Measurements from ENCODE around the gene LIMCH1. TPM values are rescaled to one million over a fixed set of nuclear protein-coding genes. Genes with fewer than 3 reads are reported as not detected.

LIMCH1 gene
- total RNA-seq, 1 donor from 2014 or later, result 7.1 TPM

DNA sequence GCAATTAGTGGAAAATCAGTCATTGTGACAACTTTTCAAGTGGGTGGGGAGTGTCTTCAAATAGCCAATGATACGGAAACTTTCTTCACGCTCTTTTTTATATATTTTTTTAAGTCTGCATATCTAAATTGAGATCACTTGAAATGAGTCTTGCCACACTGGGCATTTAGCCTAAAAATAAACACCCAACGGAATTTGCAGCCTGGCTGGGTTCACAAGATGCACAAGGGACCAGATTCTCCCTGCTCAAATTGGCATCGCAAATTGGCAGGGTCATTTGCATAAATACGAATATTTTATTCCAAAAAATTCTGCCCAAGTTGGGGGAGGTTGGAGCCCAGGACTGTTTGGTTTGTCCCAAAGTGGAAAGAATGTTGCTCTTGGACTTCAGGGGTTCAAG is 87.6 kb downstream of the LIMCH1 start:
- Histone ChIP-seq H3K79me2 (ENCODE audit: insufficient read depth, low read length) (no peaks in the 10 kb centered on the region), H3K9ac (ENCODE audit: low read length) (no peak overlapping the region), H3K4me3 (ENCODE audit: insufficient read depth, low read depth, low read length) (no peak overlapping the region), H3K27ac (ENCODE audit: low read depth, low read length) (no peak overlapping the region), H3K4me1 (ENCODE audit: insufficient read depth, low read length) (no peaks in the 10 kb centered on the region), H3K36me3 (ENCODE audit: insufficient read depth, low read length) (no peaks in the 10 kb centered on the region), H3K9me3 (ENCODE audit: insufficient read depth, low read depth, low read length) (no peaks in the 10 kb centered on the region), H4K20me1 (ENCODE audit: insufficient read depth, low read length) (no peaks in the 10 kb centered on the region), H3K27me3 (ENCODE audit: insufficient read depth, low read length) (no peaks in the 10 kb centered on the region), H3K4me2 (ENCODE audit: low read length) (no peak overlapping the region), H2AFZ (ENCODE audit: low read depth, low read length) (no peak overlapping the region)
- DNase-seq (ENCODE audit: low read depth) (no peak), FAIRE-seq (no peak)
- Mint-ChIP-seq H3K4me1 (ENCODE audit: low read depth, unreplicated experiment) (no peaks in the 10 kb centered on the region), H3K27ac (ENCODE audit: unreplicated experiment) (no peak overlapping the region), H3K4me3 (ENCODE audit: unreplicated experiment) (no peak overlapping the region), H3K27me3 (ENCODE audit: low read depth, unreplicated experiment) (peaks cover 16% of the 10 kb centered on the region), H3K9me3 (ENCODE audit: unreplicated experiment) (no peaks in the 10 kb centered on the region), H3K36me3 (ENCODE audit: low read depth, unreplicated experiment) (no peaks in the 10 kb centered on the region)
- no peak for TF ChIP-seq CTCF (IDR thresholded peaks at IDR 0.05; ENCODE audit: insufficient read depth, low read depth, low read length)
- TF ChIP-seq EZH2 (IDR thresholded peaks at IDR 0.05; ENCODE audit: insufficient read depth, low read length), result no peak

GRCh38 chr4:41628936-41629335 is 91.0 kb downstream of the LIMCH1 start:
- FAIRE-seq, result no peak

More at GRCh38 chr4:41628936-41629335, 91.0 kb downstream of the LIMCH1 start:
- H3K36me3 ChIP-seq (ENCODE audit: insufficient read depth, low read length), result no peaks in the 10 kb centered on the region
- H3K4me2 ChIP-seq (ENCODE audit: low read length), result no peak overlapping the region
- Mint-ChIP-seq H3K9me3 (ENCODE audit: unreplicated experiment) (no peaks in the 10 kb centered on the region), H3K4me1 (ENCODE audit: low read depth, unreplicated experiment) (peaks cover 7% of the 10 kb centered on the region), H3K4me3 (ENCODE audit: unreplicated experiment) (no peak overlapping the region), H3K27ac (ENCODE audit: unreplicated experiment) (no peak overlapping the region), H3K27me3 (ENCODE audit: low read depth, unreplicated experiment) (peaks cover 15% of the 10 kb centered on the region), H3K36me3 (ENCODE audit: low read depth, unreplicated experiment) (no peaks in the 10 kb centered on the region)
- H2AFZ ChIP-seq (ENCODE audit: low read depth, low read length), result no peak overlapping the region
- no peaks in the 10 kb centered on the region for H4K20me1 ChIP-seq (ENCODE audit: insufficient read depth, low read length)
- H3K4me1 ChIP-seq (ENCODE audit: insufficient read depth, low read length), result no peaks in the 10 kb centered on the region
- H3K9me3 ChIP-seq (ENCODE audit: insufficient read depth, low read depth, low read length), result no peaks in the 10 kb centered on the region
- DNase-seq (ENCODE audit: low read depth), result no peak
- no peak overlapping the region for H3K27ac ChIP-seq (ENCODE audit: low read depth, low read length)
- H3K27me3 ChIP-seq (ENCODE audit: insufficient read depth, low read length), result no peaks in the 10 kb centered on the region
- H3K4me3 ChIP-seq (ENCODE audit: insufficient read depth, low read depth, low read length), result no peak overlapping the region
- H3K9ac ChIP-seq (ENCODE audit: low read length), result no peak overlapping the region
- TF ChIP-seq EZH2 (IDR thresholded peaks at IDR 0.05; ENCODE audit: insufficient read depth, low read length) (no peak), CTCF (IDR thresholded peaks at IDR 0.05; ENCODE audit: insufficient read depth, low read depth, low read length) (no peak)
- H3K79me2 ChIP-seq (ENCODE audit: insufficient read depth, low read length), result no peaks in the 10 kb centered on the region
